ENCODE data around the gene PCNX1. TPM values are rescaled to one million over a fixed set of nuclear protein-coding genes. Genes with fewer than 3 reads are reported as not detected.
"Not testable (repeated sequence)": the region's sequence is repeated elsewhere in the genome, so short reads cannot be mapped to it uniquely, and the experiment has no call there.

Gene PCNX1
- total RNA-seq, 1 donor from 2014 or later: 56.4 TPM

GRCh38 chr14:71119832-71120231 is 212.6 kb downstream of the PCNX1 start:
- H3K27me3 Mint-ChIP-seq: no peaks in the 10 kb centered on the region
- H3K4me1 Mint-ChIP-seq (ENCODE audit: low read depth): peaks cover 35% of the 10 kb centered on the region
- H3K36me3 Mint-ChIP-seq (ENCODE audit: insufficient read depth): peaks cover 8% of the 10 kb centered on the region
- no peak for DNase-seq (ENCODE audit: low spot score, unreplicated experiment)
- peaks cover 7% of the 10 kb centered on the region for H3K9me3 Mint-ChIP-seq (ENCODE audit: low read depth)
- no peak for TF ChIP-seq CTCF (IDR thresholded peaks at IDR 0.05; ENCODE audit: unreplicated experiment)
- no peak overlapping the region for H3K27ac Mint-ChIP-seq
- H3K4me3 Mint-ChIP-seq (ENCODE audit: low read depth): no peak overlapping the region

GRCh38 chr14:71121001-71121400 is 213.7 kb downstream of the PCNX1 start:
- Mint-ChIP-seq H3K36me3 (ENCODE audit: insufficient read depth) (peaks cover 10% of the 10 kb centered on the region), H3K4me3 (ENCODE audit: low read depth) (no peak overlapping the region)
- no peak for TF ChIP-seq CTCF (IDR thresholded peaks at IDR 0.05; ENCODE audit: unreplicated experiment)

GRCh38 chr14:71121711-71122110 is 214.5 kb downstream of the PCNX1 start:
- Mint-ChIP-seq H3K9me3 (ENCODE audit: low read depth) (peaks cover 13% of the 10 kb centered on the region), H3K4me1 (ENCODE audit: low read depth) (peaks cover 26% of the 10 kb centered on the region), H3K27me3 (no peaks in the 10 kb centered on the region), H3K4me3 (ENCODE audit: low read depth) (no peak overlapping the region), H3K27ac (no peak overlapping the region), H3K36me3 (ENCODE audit: insufficient read depth) (peaks cover 10% of the 10 kb centered on the region)
- no peak for DNase-seq (ENCODE audit: low spot score, unreplicated experiment)
- TF ChIP-seq CTCF (IDR thresholded peaks at IDR 0.05; ENCODE audit: unreplicated experiment): no peak

More at GRCh38 chr14:71121001-71121400, 213.7 kb downstream of the PCNX1 start:
- no peak for DNase-seq (ENCODE audit: low spot score, unreplicated experiment)
- Mint-ChIP-seq H3K27ac (no peak overlapping the region), H3K9me3 (ENCODE audit: low read depth) (peaks cover 13% of the 10 kb centered on the region), H3K27me3 (no peaks in the 10 kb centered on the region), H3K4me1 (ENCODE audit: low read depth) (peaks cover 30% of the 10 kb centered on the region)

GRCh38 chr14:71122866-71123565 is 215.8 kb downstream of the PCNX1 start:
- H3K27ac Mint-ChIP-seq: no peak overlapping the region
- no peak overlapping the region for H3K4me3 Mint-ChIP-seq (ENCODE audit: low read depth)
- peaks cover 13% of the 10 kb centered on the region for H3K9me3 Mint-ChIP-seq (ENCODE audit: low read depth)
- DNase-seq (ENCODE audit: low spot score, unreplicated experiment): no peak
- H3K27me3 Mint-ChIP-seq: no peaks in the 10 kb centered on the region
- no peak for TF ChIP-seq CTCF (IDR thresholded peaks at IDR 0.05; ENCODE audit: unreplicated experiment)
- H3K36me3 Mint-ChIP-seq (ENCODE audit: insufficient read depth): peaks cover 10% of the 10 kb centered on the region
- peaks cover 14% of the 10 kb centered on the region for H3K4me1 Mint-ChIP-seq (ENCODE audit: low read depth)

GRCh38 chr14:71123579-71124135 is 216.4 kb downstream of the PCNX1 start:
- H3K9me3 Mint-ChIP-seq (ENCODE audit: low read depth): peaks cover 13% of the 10 kb centered on the region
- H3K36me3 Mint-ChIP-seq (ENCODE audit: insufficient read depth): peaks cover 10% of the 10 kb centered on the region
- TF ChIP-seq CTCF (IDR thresholded peaks at IDR 0.05; ENCODE audit: unreplicated experiment): no peak
- DNase-seq (ENCODE audit: low spot score, unreplicated experiment): no peak
- peaks cover 9% of the 10 kb centered on the region for H3K4me1 Mint-ChIP-seq (ENCODE audit: low read depth)
- H3K27me3 Mint-ChIP-seq: no peaks in the 10 kb centered on the region
- H3K4me3 Mint-ChIP-seq (ENCODE audit: low read depth): no peak overlapping the region
- H3K27ac Mint-ChIP-seq: no peak overlapping the region

GRCh38 chr14:71129716-71130490 is 222.6 kb downstream of the PCNX1 start:
- peak overlapping the region; percentile 16 for H3K27ac Mint-ChIP-seq
- not testable (repeated sequence) for H3K4me3 Mint-ChIP-seq (ENCODE audit: low read depth); H3K27me3 Mint-ChIP-seq; H3K36me3 Mint-ChIP-seq (ENCODE audit: insufficient read depth); H3K4me1 Mint-ChIP-seq (ENCODE audit: low read depth); H3K9me3 Mint-ChIP-seq (ENCODE audit: low read depth); DNase-seq (ENCODE audit: low spot score, unreplicated experiment)

Data from progenitor cell of endocrine pancreas (in vitro differentiated cells).